HepG2 (cell line): ENCODE results near the gene NTM. TPM values are rescaled to one million over a fixed set of nuclear protein-coding genes. Genes with fewer than 3 reads are reported as not detected.

Experiments used
- NFRKB ChIP-seq: fragments of 450-650 bp; IDR thresholded peaks from 2 replicates; pipeline ENCODE4 v1.6.1; 2017
- SP2 ChIP-seq: sonication (generic); formaldehyde crosslinking; IDR thresholded peaks from 2 replicates; pipeline ENCODE4 v1.5.1; 2020; ENCODE audit warnings: mild to moderate bottlenecking, missing genetic modification reagents
- THRA ChIP-seq: sonication (generic); formaldehyde crosslinking; IDR thresholded peaks from 2 replicates; pipeline ENCODE4 v1.4.0; 2020; ENCODE audit warnings: missing genetic modification reagents, borderline replicate concordance
- ZNF343 ChIP-seq: sonication (generic); formaldehyde crosslinking; IDR thresholded peaks from 2 replicates; pipeline ENCODE4 v1.4.0; 2020; ENCODE audit warnings: mild to moderate bottlenecking, missing genetic modification reagents
- ZNF891 ChIP-seq: sonication (generic); formaldehyde crosslinking; IDR thresholded peaks from 2 replicates; pipeline ENCODE4 v1.5.0; 2020; ENCODE audit warnings: mild to moderate bottlenecking, missing genetic modification reagents
- polyA plus RNA-seq, 8 experiments: library from polyadenylated mRNA; depleted of rRNA in 3 of 8; stranded (reverse) in 7 of 8; unstranded in 1 of 8; fragments of >200 nt; fragmentation: Illumina TruSeq in 4 of 8; extraction: Trizol in 4 of 8; gene quantifications; 2 replicates each; pipeline versions ENCODE4 v1.2.1 to v1.2.3, GENCODE V29; 2011 to 2016; ENCODE audit warnings: low read depth in 4 of 8, missing spikeins in 1 of 8, mixed read lengths in 1 of 8; ENCODE audit not compliant: insufficient read depth in 1 of 8
- total RNA-seq, 5 experiments: library from RNA; depleted of rRNA; stranded (reverse); fragments of >200 nt; fragmentation: Illumina TruSeq; extraction: Trizol; gene quantifications; 2 replicates each; pipeline ENCODE4 v1.2.3, GENCODE V29; 2016; ENCODE audit warnings: low read depth in 1 of 5
- TF ChIP-seq, protein P1 (sequence below): sonication (generic); formaldehyde crosslinking; IDR thresholded peaks from 2 replicates; pipeline ENCODE4 v1.9.0; 2022; ENCODE audit warnings: missing genetic modification reagents, mild to moderate bottlenecking, borderline replicate concordance
- TF ChIP-seq, protein P2 (sequence below): IDR thresholded peaks from 2 replicates; pipeline ENCODE4 v1.6.1; 2018; ENCODE audit warnings: missing genetic modification reagents, mild to moderate bottlenecking, missing compliant biosample characterization
- TF ChIP-seq, protein P3 (sequence below): sonication (generic); formaldehyde crosslinking; IDR thresholded peaks from 2 replicates; pipeline ENCODE4 v1.8.1; 2023; ENCODE audit warnings: mild to moderate bottlenecking, moderate library complexity, missing genetic modification reagents

NTM gene
- total and polyA plus RNA-seq, 2 of the 13 experiments (the other 11 are each of a cell fraction or from before 2014, with no cell fraction given) = not detected

DNA sequence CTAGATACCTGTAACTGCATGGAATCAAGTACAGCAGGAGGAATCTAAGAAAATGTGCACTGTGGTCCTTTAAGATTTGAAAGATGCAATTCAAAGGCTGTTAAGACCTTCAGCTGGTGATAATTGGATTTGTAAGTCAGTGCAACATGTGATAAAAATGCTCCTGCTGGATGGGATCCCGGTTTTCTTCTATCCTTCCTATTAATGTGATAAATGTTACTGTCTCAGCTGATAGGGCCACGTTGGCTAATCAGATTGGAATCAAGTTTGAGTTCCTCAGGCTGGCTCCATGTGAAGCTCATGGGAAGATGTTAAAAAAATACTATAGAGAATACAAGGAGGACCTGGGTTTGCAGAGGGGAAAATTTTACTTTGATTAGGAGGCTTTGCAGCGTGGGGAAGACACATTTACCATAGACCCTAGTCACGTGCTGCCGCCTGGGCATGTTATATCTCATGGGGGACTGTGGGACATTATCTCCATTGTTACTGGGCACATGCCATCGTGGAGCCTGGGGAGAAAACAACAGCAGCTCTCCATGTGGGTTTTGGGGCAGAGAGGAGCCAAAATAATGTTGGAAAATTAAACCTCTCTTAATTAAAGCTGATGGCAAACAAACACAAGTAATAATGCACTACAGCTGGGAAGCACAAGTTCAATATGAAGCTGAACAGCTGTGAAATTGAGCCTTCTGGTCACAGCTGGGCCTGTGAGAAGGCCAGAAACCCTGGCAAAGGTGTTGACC lies 652.5 kb downstream of the NTM start (continued):
- TF ChIP-seq, protein P1, sequence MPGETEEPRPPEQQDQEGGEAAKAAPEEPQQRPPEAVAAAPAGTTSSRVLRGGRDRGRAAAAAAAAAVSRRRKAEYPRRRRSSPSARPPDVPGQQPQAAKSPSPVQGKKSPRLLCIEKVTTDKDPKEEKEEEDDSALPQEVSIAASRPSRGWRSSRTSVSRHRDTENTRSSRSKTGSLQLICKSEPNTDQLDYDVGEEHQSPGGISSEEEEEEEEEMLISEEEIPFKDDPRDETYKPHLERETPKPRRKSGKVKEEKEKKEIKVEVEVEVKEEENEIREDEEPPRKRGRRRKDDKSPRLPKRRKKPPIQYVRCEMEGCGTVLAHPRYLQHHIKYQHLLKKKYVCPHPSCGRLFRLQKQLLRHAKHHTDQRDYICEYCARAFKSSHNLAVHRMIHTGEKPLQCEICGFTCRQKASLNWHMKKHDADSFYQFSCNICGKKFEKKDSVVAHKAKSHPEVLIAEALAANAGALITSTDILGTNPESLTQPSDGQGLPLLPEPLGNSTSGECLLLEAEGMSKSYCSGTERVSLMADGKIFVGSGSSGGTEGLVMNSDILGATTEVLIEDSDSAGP = no peak
- TF ChIP-seq SP2 (CRISPR knock-in tag) (no peak), ZNF343 (CRISPR knock-in tag) (no peak), ZNF891 (CRISPR knock-in tag) (no peak), THRA (CRISPR knock-in tag) (no peak), NFRKB (no peak)
- TF ChIP-seq, protein P2, sequence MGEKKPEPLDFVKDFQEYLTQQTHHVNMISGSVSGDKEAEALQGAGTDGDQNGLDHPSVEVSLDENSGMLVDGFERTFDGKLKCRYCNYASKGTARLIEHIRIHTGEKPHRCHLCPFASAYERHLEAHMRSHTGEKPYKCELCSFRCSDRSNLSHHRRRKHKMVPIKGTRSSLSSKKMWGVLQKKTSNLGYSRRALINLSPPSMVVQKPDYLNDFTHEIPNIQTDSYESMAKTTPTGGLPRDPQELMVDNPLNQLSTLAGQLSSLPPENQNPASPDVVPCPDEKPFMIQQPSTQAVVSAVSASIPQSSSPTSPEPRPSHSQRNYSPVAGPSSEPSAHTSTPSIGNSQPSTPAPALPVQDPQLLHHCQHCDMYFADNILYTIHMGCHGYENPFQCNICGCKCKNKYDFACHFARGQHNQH (CRISPR knock-in tag) = no peak
- TF ChIP-seq, protein P3, sequence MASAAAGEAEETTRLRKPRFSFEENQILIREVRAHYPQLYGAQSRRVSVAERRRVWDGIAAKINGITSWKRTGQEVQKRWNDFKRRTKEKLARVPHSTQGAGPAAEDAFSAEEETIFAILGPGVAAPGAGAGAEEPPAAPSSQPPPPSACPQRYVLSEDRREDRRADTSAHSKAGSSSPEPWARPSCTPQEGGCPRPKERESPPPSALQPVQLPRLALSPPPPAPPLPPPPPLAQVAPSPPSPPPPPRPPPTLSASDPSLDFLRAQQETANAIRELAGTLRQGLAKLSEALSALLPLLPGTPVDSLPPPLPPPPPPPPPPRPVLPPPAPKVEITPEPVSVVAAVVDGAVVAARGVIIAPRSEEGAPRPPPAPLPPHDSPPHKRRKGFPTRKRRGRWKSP (CRISPR knock-in tag) = no peak
